Neural progenitor cell (in vitro differentiated cells): ENCODE measurements around the gene FBXW4. TPM values are rescaled to one million over a fixed set of nuclear protein-coding genes. Genes with fewer than 3 reads are reported as not detected.

Source experiments
- DNase-seq: peaks from one replicate; pipeline ENCODE4 v3.0.0-alpha.2; 2016; ENCODE audit warnings: low spot score
- H2AFZ ChIP-seq: fragments of 200-600 bp; sonication (generic); replicated peaks from 2 replicates; pipeline ENCODE4 v1.6.1; 2016; ENCODE audit warnings: antibody characterized with exemption
- H3F3A ChIP-seq: fragments of 200-600 bp; sonication (generic); 2 replicates; pipeline ENCODE4 v1.6.1; 2016; ENCODE audit warnings: antibody characterized with exemption, low read depth
- H3K27ac ChIP-seq: fragments of 200-600 bp; sonication (generic); 2 replicates; pipeline ENCODE4 v1.5.1; 2016; ENCODE audit warnings: mild to moderate bottlenecking
- H3K27me3 ChIP-seq: fragments of 200-600 bp; sonication (generic); 2 replicates; pipeline ENCODE4 v1.6.1; 2016; ENCODE audit warnings: mild to moderate bottlenecking, moderate library complexity
- H3K36me3 ChIP-seq: fragments of 200-600 bp; sonication (generic); 2 replicates; pipeline ENCODE4 v1.5.1; 2016
- H3K4me1 ChIP-seq: fragments of 200-600 bp; sonication (generic); 2 replicates; pipeline ENCODE4 v1.6.1; 2016; ENCODE audit warnings: mixed run types
- H3K4me2 ChIP-seq: fragments of 200-600 bp; sonication (generic); 2 replicates; pipeline ENCODE4 v1.6.1; 2016
- H3K4me3 ChIP-seq: fragments of 200-600 bp; sonication (generic); 2 replicates; pipeline ENCODE4 v1.5.1; 2016
- H3K79me2 ChIP-seq: fragments of 200-600 bp; sonication (generic); 2 replicates; pipeline ENCODE4 v1.6.1; 2016; ENCODE audit warnings: low read depth
- H3K9ac ChIP-seq: fragments of 200-600 bp; sonication (generic); 2 replicates; pipeline ENCODE4 v1.6.1; 2016
- H3K9me3 ChIP-seq: fragments of 200-600 bp; sonication (generic); 2 replicates; pipeline ENCODE4 v1.5.1; 2016; ENCODE audit warnings: low read depth
- H4K20me1 ChIP-seq: fragments of 200-600 bp; sonication (generic); 2 replicates; pipeline ENCODE4 v1.6.1; 2016; ENCODE audit warnings: low read depth
- H3K27ac Mint-ChIP-seq: 3 replicates; pipeline ENCODE4 v1.8.0; 2021; ENCODE audit warnings: mixed read lengths
- H3K27me3 Mint-ChIP-seq: 2 replicates; pipeline ENCODE4 v1.8.0; 2022; ENCODE audit warnings: low read depth, mild to moderate bottlenecking, inconsistent platforms, moderate library complexity, mixed read lengths; ENCODE audit not compliant: insufficient read depth
- H3K36me3 Mint-ChIP-seq: 3 replicates; pipeline ENCODE4 v1.8.0; 2021; ENCODE audit warnings: mixed read lengths
- H3K4me1 Mint-ChIP-seq: 3 replicates; pipeline ENCODE4 v1.8.0; 2021; ENCODE audit warnings: mixed read lengths
- H3K4me3 Mint-ChIP-seq: 3 replicates; pipeline ENCODE4 v1.8.0; 2021; ENCODE audit warnings: mild to moderate bottlenecking, moderate library complexity, mixed read lengths
- H3K9me3 Mint-ChIP-seq: 3 replicates; pipeline ENCODE4 v1.8.0; 2020; ENCODE audit warnings: mixed read lengths
- EZH2 ChIP-seq: fragments of 200-600 bp; sonication (generic); IDR thresholded peaks from 2 replicates; pipeline ENCODE4 v1.6.1; 2017; ENCODE audit warnings: antibody characterized with exemption, mild to moderate bottlenecking, moderate library complexity
- EZH2phosphoT487 ChIP-seq: fragments of 200-600 bp; sonication (generic); IDR thresholded peaks from 2 replicates; pipeline ENCODE4 v1.6.1; 2017; ENCODE audit warnings: antibody characterized with exemption
- total RNA-seq: library from RNA; depleted of rRNA; stranded (reverse); fragments of >200 nt; gene quantifications from 2 replicates; pipeline ENCODE4 v1.2.3, GENCODE V29; 2015; ENCODE audit warnings: low replicate concordance
- TF ChIP-seq, protein P1 (sequence below): fragments of 200-600 bp; sonication (generic); IDR thresholded peaks from 2 replicates; pipeline ENCODE4 v1.5.1; 2017; ENCODE audit warnings: antibody characterized with exemption, mild to moderate bottlenecking

Gene FBXW4
- total RNA-seq, 1 donor from 2014 or later = 36.3 TPM

DNA sequence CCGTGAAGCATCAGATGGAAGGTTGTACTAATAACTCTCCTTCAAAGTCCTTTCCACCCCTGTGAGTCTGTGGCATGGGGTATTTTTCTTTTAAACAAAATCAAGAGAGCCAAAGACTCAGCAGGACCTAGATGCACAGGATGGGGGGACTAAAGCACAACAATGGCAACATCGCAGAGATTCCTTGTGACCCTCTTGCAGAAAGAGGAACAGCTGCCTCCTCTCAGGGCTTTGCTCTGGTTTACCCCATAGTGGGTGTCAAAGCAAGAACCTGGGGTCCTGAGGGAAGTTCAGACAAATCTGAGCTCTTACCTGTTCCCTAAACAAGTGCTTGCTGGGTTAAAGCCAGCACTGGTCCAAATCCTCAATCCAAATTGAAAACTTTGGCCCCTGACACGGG is 41.7 kb upstream of the FBXW4 start:
- Histone ChIP-seq H3K27ac (peak overlapping the region; percentile 44), H4K20me1 (no peaks in the 10 kb centered on the region), H3K27me3 (no peaks in the 10 kb centered on the region), H3K9me3 (no peaks in the 10 kb centered on the region), H3K9ac (no peak overlapping the region), H3K36me3 (no peaks in the 10 kb centered on the region), H3K4me1 (peaks cover 28% of the 10 kb centered on the region), H3K79me2 (no peaks in the 10 kb centered on the region), H3K4me3 (no peak overlapping the region), H2AFZ (peak overlapping the region; percentile 87), H3F3A (peaks cover 25% of the 10 kb centered on the region), H3K4me2 (peak overlapping the region; percentile 25)
- Mint-ChIP-seq H3K36me3 (no peaks in the 10 kb centered on the region), H3K27ac (peak overlapping the region; percentile 53), H3K9me3 (peaks cover 2% of the 10 kb centered on the region), H3K4me3 (no peak overlapping the region), H3K4me1 (peaks cover 14% of the 10 kb centered on the region), H3K27me3 (peaks cover 17% of the 10 kb centered on the region)
- DNase-seq = peak; percentile 61
- TF ChIP-seq EZH2 (no peak), EZH2phosphoT487 (no peak)
- TF ChIP-seq, protein P1, sequence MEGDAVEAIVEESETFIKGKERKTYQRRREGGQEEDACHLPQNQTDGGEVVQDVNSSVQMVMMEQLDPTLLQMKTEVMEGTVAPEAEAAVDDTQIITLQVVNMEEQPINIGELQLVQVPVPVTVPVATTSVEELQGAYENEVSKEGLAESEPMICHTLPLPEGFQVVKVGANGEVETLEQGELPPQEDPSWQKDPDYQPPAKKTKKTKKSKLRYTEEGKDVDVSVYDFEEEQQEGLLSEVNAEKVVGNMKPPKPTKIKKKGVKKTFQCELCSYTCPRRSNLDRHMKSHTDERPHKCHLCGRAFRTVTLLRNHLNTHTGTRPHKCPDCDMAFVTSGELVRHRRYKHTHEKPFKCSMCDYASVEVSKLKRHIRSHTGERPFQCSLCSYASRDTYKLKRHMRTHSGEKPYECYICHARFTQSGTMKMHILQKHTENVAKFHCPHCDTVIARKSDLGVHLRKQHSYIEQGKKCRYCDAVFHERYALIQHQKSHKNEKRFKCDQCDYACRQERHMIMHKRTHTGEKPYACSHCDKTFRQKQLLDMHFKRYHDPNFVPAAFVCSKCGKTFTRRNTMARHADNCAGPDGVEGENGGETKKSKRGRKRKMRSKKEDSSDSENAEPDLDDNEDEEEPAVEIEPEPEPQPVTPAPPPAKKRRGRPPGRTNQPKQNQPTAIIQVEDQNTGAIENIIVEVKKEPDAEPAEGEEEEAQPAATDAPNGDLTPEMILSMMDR = no peak

DNA sequence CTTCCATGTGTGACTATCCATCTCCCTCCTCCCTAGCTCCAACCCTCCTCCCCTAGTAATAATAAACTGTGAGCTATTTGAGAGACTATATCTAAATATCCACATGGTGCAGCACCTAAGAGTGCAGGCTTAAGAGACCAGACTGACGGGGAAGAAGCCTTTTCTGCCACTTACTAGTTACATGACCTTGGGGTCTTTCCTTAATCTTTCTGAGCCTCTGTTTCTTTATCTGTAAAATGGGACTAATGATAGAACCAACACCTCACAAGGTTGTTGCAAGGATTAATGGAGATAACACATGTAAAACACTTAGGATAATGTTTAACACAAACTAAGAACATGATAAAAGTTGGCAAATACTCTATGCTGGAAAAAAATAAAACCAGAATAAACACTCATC is 37.1 kb upstream of the FBXW4 start:
- peaks cover 26% of the 10 kb centered on the region for H3K4me1 ChIP-seq
- no peaks in the 10 kb centered on the region for H3K9me3 ChIP-seq
- H3K36me3 ChIP-seq = no peaks in the 10 kb centered on the region
- H3K4me2 ChIP-seq = no peak overlapping the region
- H4K20me1 ChIP-seq = no peaks in the 10 kb centered on the region
- no peaks in the 10 kb centered on the region for H3K27me3 ChIP-seq
- no peaks in the 10 kb centered on the region for H3K9me3 Mint-ChIP-seq
- no peak for DNase-seq
- H3K27ac ChIP-seq = no peak overlapping the region
- TF ChIP-seq, protein P1 = no peak
- TF ChIP-seq EZH2phosphoT487 (no peak), EZH2 (no peak)
- H2AFZ ChIP-seq = no peak overlapping the region
- H3K9ac ChIP-seq = no peak overlapping the region
- no peaks in the 10 kb centered on the region for H3K79me2 ChIP-seq
- H3K4me3 Mint-ChIP-seq = no peak overlapping the region
- peaks cover 14% of the 10 kb centered on the region for H3K4me1 Mint-ChIP-seq
- H3K27me3 Mint-ChIP-seq = peaks cover 13% of the 10 kb centered on the region
- no peak overlapping the region for H3K27ac Mint-ChIP-seq
- peaks cover 25% of the 10 kb centered on the region for H3F3A ChIP-seq
- peaks cover 2% of the 10 kb centered on the region for H3K36me3 Mint-ChIP-seq
- no peak overlapping the region for H3K4me3 ChIP-seq

DNA sequence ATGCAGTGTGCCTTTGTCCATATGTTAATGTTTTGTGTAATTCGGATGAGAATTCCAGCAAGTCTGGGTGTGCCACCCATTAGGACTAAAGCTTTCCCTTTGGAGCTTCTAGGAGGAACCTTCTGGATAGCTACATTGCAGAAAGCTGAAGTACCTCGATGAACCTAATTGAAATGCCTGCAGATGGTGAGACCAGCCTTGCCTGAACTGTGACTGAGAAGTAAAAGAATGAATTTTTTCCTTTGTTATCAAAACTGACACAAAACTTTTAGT is 31.1 kb upstream of the FBXW4 start:
- Mint-ChIP-seq H3K9me3 (no peaks in the 10 kb centered on the region), H3K27ac (no peak overlapping the region), H3K36me3 (peaks cover 2% of the 10 kb centered on the region), H3K4me1 (peaks cover 28% of the 10 kb centered on the region), H3K27me3 (peaks cover 7% of the 10 kb centered on the region), H3K4me3 (no peak overlapping the region)
- Histone ChIP-seq H4K20me1 (no peaks in the 10 kb centered on the region), H3K4me1 (peaks cover 10% of the 10 kb centered on the region), H2AFZ (no peak overlapping the region), H3K36me3 (no peaks in the 10 kb centered on the region), H3K4me3 (no peak overlapping the region), H3K79me2 (no peaks in the 10 kb centered on the region), H3K27ac (no peak overlapping the region), H3K27me3 (no peaks in the 10 kb centered on the region), H3K9ac (no peak overlapping the region), H3K9me3 (no peaks in the 10 kb centered on the region), H3F3A (no peaks in the 10 kb centered on the region), H3K4me2 (no peak overlapping the region)
- DNase-seq = no peak
- TF ChIP-seq EZH2 (no peak), EZH2phosphoT487 (no peak)
- TF ChIP-seq, protein P1 = no peak
